Right lobe of liver (tissue), 4 donors: ENCODE data around the gene STC2.

Experiments used
- POLR2A ChIP-seq: fragments of 450-650 bp; IDR thresholded peaks from one replicate; pipeline ENCODE4 v1.6.1; 2017; ENCODE audit warnings: antibody characterized with exemption, mild to moderate bottlenecking
- TF ChIP-seq, protein P1 (sequence below), 4 donors: fragments of 200-600 bp in 3 of 4; fragments of 450-650 bp in 1 of 4; IDR thresholded peaks; one replicate each; pipeline versions ENCODE4 v1.5.1 to v1.8.0; 2016 to 2022; ENCODE audit warnings: antibody characterized with exemption in 4 of 4, mild to moderate bottlenecking in 2 of 4
- donor health status: DM: no; HTN: no; CAD: no.
- donor health status: DM: no; HTN: no; CAD: no.
- donor health status: DM: no; HTN: yes; CAD: no.

DNA sequence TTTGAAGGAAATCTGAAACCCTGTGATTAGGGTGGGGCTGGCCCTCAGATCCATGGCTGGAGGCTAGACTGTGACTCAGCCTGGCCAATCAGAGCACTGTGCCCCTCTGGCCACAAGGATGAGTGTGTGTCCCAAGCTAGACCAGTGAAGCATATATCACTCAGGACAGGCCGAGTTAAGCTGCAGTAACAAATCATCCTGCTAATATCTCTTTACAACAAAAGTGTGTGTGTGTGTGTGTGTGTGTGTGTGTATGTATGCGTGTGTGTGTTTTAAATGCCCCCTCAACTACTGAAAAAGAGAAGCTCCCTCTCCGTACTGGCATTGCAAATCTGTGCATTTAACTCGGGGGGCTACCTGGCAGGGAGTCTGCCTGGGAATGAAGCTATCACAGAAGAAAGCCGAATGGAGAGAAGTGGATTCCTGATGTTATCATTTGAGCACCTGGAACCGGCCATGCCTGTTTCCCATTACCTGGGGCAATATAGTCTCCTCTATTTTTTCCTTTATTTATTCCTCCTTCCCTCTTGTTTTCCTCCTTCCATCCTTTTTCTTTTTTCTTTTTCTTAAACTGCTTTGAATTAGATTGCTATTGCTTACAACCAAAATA, 25.6 kb downstream of the STC2 start:
- TF ChIP-seq, protein P1, sequence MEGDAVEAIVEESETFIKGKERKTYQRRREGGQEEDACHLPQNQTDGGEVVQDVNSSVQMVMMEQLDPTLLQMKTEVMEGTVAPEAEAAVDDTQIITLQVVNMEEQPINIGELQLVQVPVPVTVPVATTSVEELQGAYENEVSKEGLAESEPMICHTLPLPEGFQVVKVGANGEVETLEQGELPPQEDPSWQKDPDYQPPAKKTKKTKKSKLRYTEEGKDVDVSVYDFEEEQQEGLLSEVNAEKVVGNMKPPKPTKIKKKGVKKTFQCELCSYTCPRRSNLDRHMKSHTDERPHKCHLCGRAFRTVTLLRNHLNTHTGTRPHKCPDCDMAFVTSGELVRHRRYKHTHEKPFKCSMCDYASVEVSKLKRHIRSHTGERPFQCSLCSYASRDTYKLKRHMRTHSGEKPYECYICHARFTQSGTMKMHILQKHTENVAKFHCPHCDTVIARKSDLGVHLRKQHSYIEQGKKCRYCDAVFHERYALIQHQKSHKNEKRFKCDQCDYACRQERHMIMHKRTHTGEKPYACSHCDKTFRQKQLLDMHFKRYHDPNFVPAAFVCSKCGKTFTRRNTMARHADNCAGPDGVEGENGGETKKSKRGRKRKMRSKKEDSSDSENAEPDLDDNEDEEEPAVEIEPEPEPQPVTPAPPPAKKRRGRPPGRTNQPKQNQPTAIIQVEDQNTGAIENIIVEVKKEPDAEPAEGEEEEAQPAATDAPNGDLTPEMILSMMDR (IDR thresholded peaks at IDR 0.05), result no peak
- TF ChIP-seq POLR2A, result no peak
